GM12873 (cell line): Measurements from ENCODE around the gene UCN2.

ENCODE experiments used
- CTCF ChIP-seq: IDR thresholded peaks from 2 replicates; pipeline ENCODE4 v1.5.1; 2012; ENCODE audit warnings: low read depth, mild to moderate bottlenecking, moderate library complexity, low read length, control low read depth; ENCODE audit not compliant: insufficient read depth; ENCODE audit errors: missing control alignments

The UCN2 gene

DNA sequence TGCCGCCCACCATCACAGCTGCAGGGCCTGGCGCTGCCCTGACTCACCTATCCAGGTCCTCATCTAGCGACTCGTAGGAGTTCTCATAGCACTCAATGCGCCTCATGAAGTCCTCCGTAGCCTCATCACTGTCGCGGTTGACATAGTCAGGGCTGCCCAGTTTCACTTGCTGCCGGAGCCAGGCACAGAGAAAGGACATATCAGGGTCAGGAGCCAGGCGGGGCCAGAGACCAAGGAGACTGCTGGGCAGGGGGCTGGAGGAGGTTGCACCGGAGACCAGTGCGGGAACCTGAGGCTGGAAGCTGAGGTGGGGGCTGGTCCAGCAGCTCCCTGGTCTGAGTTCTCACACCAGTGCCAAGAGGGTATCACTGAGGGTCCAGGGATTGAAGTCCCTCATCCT is 25.1 kb downstream of the UCN2 start:
- TF ChIP-seq CTCF = no peak

- TF ChIP-seq CTCF = no peak
Measured at GRCh38 chr3:48536785-48537184, 26.8 kb downstream of the UCN2 start.

DNA sequence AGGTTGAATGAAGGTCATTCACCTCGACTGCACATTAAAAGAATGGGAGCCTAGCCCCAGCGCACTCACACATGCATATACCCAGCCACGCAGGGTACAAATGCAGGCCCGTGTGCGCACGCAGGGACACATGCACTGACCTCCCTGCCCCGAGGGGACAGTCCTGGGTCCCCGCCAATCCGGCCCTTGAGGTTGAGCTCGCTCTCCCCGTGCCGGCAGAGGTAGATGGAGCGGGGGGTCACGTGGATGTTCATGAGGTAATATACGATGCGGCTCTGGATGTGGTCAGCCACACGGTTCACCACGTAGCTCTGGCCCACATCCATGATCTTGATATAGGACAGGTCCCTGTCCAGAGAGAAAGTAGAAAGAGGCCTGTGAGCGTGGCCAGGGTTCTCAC is 27.5 kb downstream of the UCN2 start:
- no peak for TF ChIP-seq CTCF

GRCh38 chr3:48535578-48535977 is 28.0 kb downstream of the UCN2 start:
- no peak for TF ChIP-seq CTCF

GRCh38 chr3:48532977-48533337 is 30.6 kb downstream of the UCN2 start:
- no peak for TF ChIP-seq CTCF

GRCh38 chr3:48532271-48532976 is 31.2 kb downstream of the UCN2 start:
- no peak for TF ChIP-seq CTCF

DNA sequence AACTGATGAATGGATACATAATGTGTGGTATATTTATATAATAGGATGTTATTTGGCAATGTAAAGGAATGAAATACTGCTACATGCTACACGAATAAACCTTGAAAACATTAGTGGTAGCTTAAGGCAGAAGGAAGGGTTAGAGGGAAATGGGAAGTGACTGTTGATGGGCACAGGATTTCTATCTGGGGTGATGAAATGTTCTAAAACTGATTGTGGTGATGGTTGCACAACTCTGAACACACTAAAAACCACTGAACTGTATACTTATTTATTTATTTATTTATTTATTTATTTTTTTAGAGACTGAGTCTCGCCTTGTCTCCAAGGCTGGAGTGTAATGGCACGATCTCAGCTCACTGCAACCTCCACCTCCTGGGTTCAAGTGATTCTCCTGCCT is 34.8 kb downstream of the UCN2 start:
- TF ChIP-seq CTCF = no peak
